Subcutaneous preadipocyte (primary cell): ENCODE results near the gene STARD9. TPM values are rescaled to one million over a fixed set of nuclear protein-coding genes. Genes with fewer than 3 reads are reported as not detected.

Experiments
- total RNA-seq: library from RNA; depleted of rRNA; stranded (reverse); fragments of >200 nt; gene quantifications from 2 replicates; pipeline ENCODE4 v1.2.3, GENCODE V29; 2012

The STARD9 gene
- 10.3 and 11.5 TPM in 2 replicates for total RNA-seq

GRCh38 chr15:42575188-42576039, at the start of gene STARD9:
TSS of gene STARD9 (plus strand) at chr15:42575606. CDS start at chr15:42575716, 110 bp downstream.

DNA sequence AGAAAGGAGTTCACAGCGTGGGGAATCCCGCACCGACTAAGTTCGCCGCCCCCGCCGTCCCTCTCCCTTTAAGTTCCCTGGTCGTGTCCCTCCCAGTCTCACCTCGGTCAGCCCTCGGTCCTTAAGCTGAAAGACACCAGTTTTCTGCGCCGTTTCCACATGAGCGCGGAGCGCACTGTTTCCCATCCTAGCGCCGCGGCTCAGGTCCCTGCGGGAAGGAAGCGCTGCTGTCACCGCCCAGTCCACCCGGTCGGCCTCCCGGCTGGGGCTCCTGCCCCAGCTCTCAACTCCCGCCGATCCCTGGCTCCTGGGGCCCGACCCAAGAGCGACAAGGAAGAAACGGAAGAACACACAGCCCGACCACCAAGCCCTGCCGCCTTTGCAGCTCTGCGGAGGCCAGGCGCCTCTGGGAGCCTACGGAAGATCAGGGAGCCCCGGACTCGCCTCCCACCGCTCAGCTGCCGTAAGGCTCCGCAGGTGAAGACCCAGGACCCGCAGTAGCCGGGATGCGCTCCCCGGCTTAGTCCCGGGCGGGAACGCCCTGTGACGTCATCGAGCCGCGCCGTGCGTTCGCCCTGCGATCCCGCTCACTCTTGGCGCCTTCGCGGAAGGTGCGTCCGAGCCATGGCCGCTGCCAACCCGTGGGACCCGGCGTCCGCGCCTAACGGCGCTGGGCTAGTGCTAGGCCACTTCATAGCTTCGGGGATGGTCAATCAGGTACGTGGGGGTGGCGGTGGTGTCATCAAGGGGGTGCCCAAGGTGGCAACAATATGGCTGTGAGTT, 27.0 kb upstream of the STARD9 start, which contains the start of the genes HAUS2 and LRRC57:
Gene HAUS2 (plus strand): TSS at position 590 of the 783 bp plus-strand sequence. CDS start 35 bp downstream, at position 625.
Gene LRRC57 (minus strand): TSS at position 545 of the 783 bp plus-strand sequence. CDS start 359 bp downstream, at position 186.

GRCh38 chr15:42736793-42737528, 161.6 kb downstream of the STARD9 start, which contains the start of gene CDAN1:
TSS of gene CDAN1 (minus strand) at chr15:42737128. CDS start at chr15:42737102, 26 bp downstream.

Other genes starting within 250 kb of the STARD9 start
- gene CAPN3, start 216.1 kb upstream of the STARD9 start, total RNA-seq, result 1.2 and 1.5 TPM in 2 replicates
- 77.2 and 103 TPM in 2 replicates for gene ZNF106, start 84.5 kb upstream of the STARD9 start, total RNA-seq
- gene SNAP23, start 80.0 kb upstream of the STARD9 start, total RNA-seq, result 57.0 and 61.6 TPM in 2 replicates
- gene LRRC57, start 26.8 kb upstream of the STARD9 start, total RNA-seq, result 9.6 and 14.1 TPM in 2 replicates
- 20.6 and 30.5 TPM in 2 replicates for gene HAUS2, start 26.8 kb upstream of the STARD9 start, total RNA-seq
- gene CDAN1, start 161.5 kb downstream of the STARD9 start, total RNA-seq, result 6.2 and 11.9 TPM in 2 replicates